Hypothalamus (tissue), 51 donors: ENCODE measurements around the gene METTL26.

Experiments used
- DNase-seq, 51 donors: peaks; one replicate each; lab custom pipeline; 2025; lab: John Stamatoyannopoulos, UW

The METTL26 gene

GRCh38 chr16:675884-676564, 39.9 kb upstream of the METTL26 start:
- peak in 1 of 51 donors; percentile 23 for DNase-seq

DNA sequence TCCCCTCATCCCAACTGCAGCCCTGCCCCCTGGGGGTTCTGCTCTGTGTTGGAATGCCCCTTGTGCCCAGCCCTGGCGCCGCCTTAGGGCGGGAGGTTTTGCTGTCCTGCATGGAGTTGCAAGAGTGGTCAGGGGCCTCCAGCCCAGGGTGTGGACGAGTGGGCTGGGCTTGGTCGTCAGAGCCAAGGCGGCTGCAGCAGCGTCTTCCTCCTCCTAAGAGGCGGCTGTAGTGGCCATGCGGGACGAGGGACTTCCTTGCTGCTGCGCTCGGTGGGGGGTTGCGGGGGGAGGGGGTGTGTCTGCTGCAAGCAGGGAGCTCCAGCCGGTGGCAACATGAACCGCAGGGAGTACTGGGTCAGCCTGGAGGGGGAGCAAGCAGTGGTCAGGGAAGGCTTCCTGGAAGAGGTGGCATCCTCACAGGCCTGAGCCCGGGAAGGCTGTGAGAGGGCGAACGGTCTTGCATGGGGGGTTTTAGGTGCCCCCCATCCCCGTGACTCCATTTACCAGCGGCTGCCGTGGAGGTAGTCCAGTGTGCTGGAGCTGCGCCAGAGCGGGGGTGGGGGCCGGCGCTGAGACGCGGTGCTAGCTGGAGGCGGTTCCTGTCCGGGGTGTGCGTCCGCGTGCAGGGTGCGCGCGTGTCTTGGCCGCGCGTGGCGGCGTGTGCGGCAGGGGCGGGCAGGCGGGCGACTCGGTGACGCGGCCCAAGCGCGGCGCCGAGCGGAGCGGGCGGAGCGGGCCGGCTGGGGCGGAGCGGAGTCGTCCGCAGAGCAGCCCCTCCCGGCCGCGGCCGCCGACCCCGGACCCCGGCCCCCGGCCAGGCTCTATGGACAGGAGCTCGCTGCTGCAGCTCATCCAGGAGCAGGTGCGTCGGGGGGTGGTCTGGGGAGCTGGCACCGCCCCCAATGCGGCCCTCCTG, 39.1 kb upstream of the METTL26 start, which contains the start of gene RHBDL1:
RHBDL1 (plus strand) TSS at position 704 of the 916 bp plus-strand sequence; CDS start at position 824, 120 bp downstream.
- DNase-seq, result peak in 30 of 51 donors; percentile 9 to 66 (median 36)

DNA sequence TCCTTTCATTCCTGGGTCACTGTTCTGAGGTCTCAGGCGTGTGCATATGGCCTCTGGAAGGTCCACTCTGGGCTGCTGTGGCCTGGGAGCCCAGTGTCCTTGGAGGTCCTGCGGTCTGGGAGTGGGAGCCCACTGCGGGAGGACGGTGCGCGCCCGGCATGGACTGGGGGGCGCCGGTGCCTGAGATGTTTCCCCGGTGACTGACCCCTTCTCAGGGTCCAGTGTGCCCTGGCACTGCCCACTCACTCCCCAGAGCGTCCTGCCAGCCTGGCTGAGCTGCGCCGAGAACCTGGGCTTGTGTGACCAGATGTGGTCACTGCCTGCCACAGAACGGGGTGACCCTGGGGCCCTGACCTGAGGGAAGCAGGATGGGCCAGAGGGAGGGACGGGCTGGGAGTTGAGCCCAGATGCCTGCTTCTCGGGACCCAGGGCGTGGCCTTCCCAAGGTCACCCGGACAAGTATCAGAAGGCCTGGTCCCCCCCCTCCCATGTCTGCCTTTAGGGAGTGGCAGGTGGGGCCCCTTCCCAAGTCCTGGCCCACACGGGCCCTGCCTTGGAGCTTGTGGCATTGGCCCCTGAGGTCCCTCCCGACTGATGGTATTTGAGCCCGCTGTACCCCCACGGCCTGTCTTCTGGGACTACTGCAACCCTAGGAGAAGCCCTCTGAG, 38.2 kb upstream of the METTL26 start:
- DNase-seq, result no peak

GRCh38 chr16:673399-673991, 37.4 kb upstream of the METTL26 start:
- no peak for DNase-seq

DNA sequence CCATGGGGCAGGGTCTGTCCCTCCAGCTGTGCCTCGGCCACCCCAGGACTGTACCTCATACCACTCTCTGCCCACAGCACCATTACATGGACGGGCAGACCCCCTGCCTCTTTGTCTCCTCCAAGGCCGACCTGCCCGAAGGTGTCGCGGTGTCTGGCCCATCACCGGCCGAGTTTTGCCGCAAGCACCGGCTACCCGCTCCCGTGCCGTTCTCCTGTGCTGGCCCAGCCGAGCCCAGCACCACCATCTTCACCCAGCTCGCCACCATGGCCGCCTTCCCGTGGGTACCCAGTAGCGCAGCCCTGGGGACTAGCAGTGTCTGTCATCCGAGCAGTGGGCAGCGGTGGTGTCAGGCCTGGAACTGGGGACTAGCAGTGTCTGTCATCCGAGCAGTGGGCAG, 36.7 kb upstream of the METTL26 start:
- DNase-seq, result no peak

- no peak for DNase-seq
These were observed 36.3 kb upstream of the METTL26 start for GRCh38 chr16:672371-672770.

- DNase-seq, result no peak
These were observed 35.4 kb upstream of the METTL26 start for GRCh38 chr16:671353-672131.

DNA sequence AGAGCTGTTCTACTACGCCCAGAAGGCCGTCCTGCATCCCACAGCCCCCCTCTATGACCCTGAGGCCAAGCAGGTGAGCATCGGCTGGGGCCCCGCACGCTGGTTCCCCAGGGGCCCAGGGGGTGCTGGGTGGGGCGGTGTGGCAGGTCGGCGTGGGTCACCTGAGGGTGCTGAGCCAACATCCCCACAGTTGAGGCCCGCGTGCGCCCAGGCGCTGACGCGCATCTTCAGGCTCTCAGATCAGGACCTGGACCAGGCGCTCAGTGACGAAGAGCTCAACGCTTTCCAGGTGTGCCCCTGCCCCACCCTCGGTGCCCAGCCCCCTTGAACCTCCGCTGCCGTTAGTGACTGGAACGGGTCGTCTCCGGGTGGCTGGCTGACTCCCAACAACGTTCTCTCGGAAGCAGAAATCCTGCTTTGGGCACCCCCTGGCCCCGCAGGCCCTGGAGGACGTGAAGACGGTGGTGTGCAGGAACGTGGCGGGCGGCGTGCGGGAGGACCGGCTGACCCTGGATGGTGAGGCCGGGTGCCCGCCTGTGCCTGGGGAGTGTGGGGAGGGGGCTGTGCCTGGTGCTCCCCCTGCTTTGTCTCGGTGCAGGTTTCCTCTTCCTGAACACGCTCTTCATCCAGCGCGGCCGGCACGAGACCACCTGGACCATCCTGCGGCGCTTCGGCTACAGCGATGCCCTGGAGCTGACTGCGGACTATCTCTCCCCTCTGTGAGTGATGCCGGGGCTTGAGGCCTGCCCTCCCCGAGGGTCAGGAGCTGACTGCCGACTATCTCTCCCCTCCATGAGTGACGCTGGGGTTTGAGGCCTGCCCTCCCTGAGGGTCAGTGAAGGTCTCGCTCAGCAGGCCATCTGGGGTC, 34.6 kb upstream of the METTL26 start:
- no peak for DNase-seq

- no peak for DNase-seq
These were observed 33.6 kb upstream of the METTL26 start for GRCh38 chr16:669666-670065.

GRCh38 chr16:668519-669171, 32.5 kb upstream of the METTL26 start:
- DNase-seq, result peak in 1 of 51 donors; percentile 28

- peak; percentile 17 to 96 (median 84) for DNase-seq
These were observed 31.8 kb upstream of the METTL26 start, which contains the start of gene RHOT2 for GRCh38 chr16:667780-668518. Gene RHOT2, plus strand, starts transcription at chr16:668132. Its CDS starts 68 bp downstream, at chr16:668200.

DNA sequence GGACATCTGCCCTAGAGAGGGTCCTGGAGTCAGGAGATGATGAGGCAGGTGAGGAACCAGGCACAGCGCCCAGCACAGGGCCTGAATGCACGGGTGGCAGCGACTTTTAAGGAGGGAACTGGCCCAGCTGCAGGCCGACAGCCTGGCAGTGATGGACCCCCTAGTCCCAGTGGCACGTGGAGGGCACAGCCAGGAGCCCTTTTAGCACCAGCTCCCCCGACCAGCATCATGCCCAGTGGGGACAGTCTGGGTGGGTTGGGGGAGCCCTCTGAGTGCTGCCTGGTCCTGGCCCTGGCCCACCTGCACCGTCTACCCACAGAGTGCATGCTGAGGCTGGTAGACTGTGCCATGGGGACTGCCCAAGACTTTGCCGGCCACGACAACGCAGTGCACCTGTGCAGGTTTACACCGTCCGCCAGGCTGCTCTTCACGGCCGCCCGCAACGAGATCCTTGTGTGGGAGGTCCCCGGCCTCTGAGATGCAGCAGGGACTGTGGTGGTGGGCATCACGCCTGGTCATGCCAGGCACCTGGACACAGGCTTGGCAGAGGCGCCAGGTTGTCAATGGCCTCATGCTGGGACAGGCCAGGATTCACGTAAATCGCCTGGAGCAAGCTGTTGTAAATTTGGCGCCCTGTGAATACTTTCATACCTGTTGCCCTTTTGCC, 31.1 kb upstream of the METTL26 start:
- no peak for DNase-seq

DNA sequence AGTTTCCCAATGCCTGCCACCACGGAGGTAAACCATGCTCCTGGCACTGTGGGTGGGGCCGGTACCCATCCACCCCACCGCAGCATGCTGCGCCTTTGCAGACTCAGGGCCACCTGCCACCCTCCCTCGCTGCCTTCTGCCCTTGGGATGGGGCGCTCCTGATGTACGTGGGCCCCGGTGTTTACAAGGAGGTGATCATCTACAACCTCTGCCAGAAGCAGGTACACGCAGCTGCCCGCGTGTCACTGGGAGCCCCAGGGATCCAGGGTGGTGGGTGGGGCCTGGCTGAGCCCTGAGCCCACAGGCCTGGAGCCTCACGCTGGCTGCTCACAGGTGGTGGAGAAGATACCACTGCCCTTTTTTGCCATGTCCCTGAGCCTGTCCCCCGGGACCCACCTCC, 30.5 kb upstream of the METTL26 start:
- no peak for DNase-seq

- DNase-seq, result no peak
These were observed 26.5 kb upstream of the METTL26 start for GRCh38 chr16:662597-662996.

- no peak for DNase-seq
These were observed 26.0 kb upstream of the METTL26 start for GRCh38 chr16:662095-662494.

GRCh38 chr16:661184-661821, 25.2 kb upstream of the METTL26 start:
- no peak for DNase-seq
